Large intestine (tissue), 3 donors: ENCODE data around the gene PTPRN2. TPM values are rescaled to one million over a fixed set of nuclear protein-coding genes. Genes with fewer than 3 reads are reported as not detected.
"Not testable (repeated sequence)": the region's sequence is repeated elsewhere in the genome, so short reads cannot be mapped to it uniquely, and the experiment has no call there.

ENCODE experiments used
- DNase-seq, 2 donors: peaks; one replicate each; pipeline versions ENCODE4 v3.0.0 to v3.0.0-alpha.2; 2013
- H3K27ac ChIP-seq: one replicate; pipeline ENCODE4 v1.5.1; 2013; ENCODE audit warnings: low read length
- H3K27me3 ChIP-seq: 2 replicates; pipeline ENCODE4 v1.6.1; 2013; ENCODE audit warnings: low read length; ENCODE audit not compliant: control insufficient read depth, insufficient read depth
- H3K36me3 ChIP-seq: 2 replicates; pipeline ENCODE4 v1.6.1; 2013; ENCODE audit warnings: low read length; ENCODE audit not compliant: control insufficient read depth, insufficient read depth
- H3K4me1 ChIP-seq: one replicate; pipeline ENCODE4 v1.6.1; 2013; ENCODE audit warnings: low read length; ENCODE audit not compliant: control insufficient read depth, insufficient read depth
- H3K4me3 ChIP-seq: one replicate; pipeline ENCODE4 v1.5.1; 2013; ENCODE audit warnings: low read length
- H3K9me3 ChIP-seq: one replicate; pipeline ENCODE4 v1.6.1; 2013; ENCODE audit warnings: mild to moderate bottlenecking, low read depth, low read length, moderate library complexity; ENCODE audit not compliant: control insufficient read depth
- WGBS: methylation state at CpG from one replicate; pipeline ENCODE4 v1.1.5; 2013; ENCODE audit warnings: low lambda C conversion rate; ENCODE audit not compliant: insufficient coverage; 5-methylcytosine and 5-hydroxymethylcytosine counted together
- polyA plus RNA-seq: library from polyadenylated mRNA; unstranded; fragments of 120-200 nt; gene quantifications from one replicate; pipeline ENCODE4 v1.2.1, GENCODE V29; 2013

The PTPRN2 gene
- polyA plus RNA-seq, 1 donor: 13.4 TPM

- Histone ChIP-seq H3K4me1 (peaks cover 15% of the 10 kb centered on the region), H3K9me3 (no peaks in the 10 kb centered on the region), H3K4me3 (no peak overlapping the region), H3K27me3 (no peaks in the 10 kb centered on the region), H3K36me3 (no peaks in the 10 kb centered on the region), H3K27ac (peak overlapping the region; percentile 50)
- DNase-seq: peak; percentile 62 to 72
- WGBS: no CpG with 5 or more reads among the region's 14 CpGs
Observed at GRCh38 chr7:158431941-158432347, 155.7 kb downstream of the PTPRN2 start.

- Histone ChIP-seq H3K27me3 (no peaks in the 10 kb centered on the region), H3K4me3 (no peak overlapping the region), H3K36me3 (no peaks in the 10 kb centered on the region), H3K27ac (peak overlapping the region; percentile 50), H3K9me3 (no peaks in the 10 kb centered on the region), H3K4me1 (peaks cover 15% of the 10 kb centered on the region)
- no peak for DNase-seq
- no CpG with 5 or more reads among the region's 12 CpGs for WGBS
Observed at GRCh38 chr7:158431055-158431940, 156.3 kb downstream of the PTPRN2 start.

GRCh38 chr7:158430308-158431034 is 157.2 kb downstream of the PTPRN2 start:
- no peaks in the 10 kb centered on the region for H3K9me3 ChIP-seq
- no peak overlapping the region for H3K27ac ChIP-seq
- WGBS: no CpG with 5 or more reads among the region's 22 CpGs
- DNase-seq: no peak
- no peaks in the 10 kb centered on the region for H3K36me3 ChIP-seq
- no peaks in the 10 kb centered on the region for H3K27me3 ChIP-seq
- peaks cover 15% of the 10 kb centered on the region for H3K4me1 ChIP-seq
- no peak overlapping the region for H3K4me3 ChIP-seq

GRCh38 chr7:158428837-158429753 is 158.5 kb downstream of the PTPRN2 start:
- DNase-seq: no peak
- H3K9me3 ChIP-seq: no peaks in the 10 kb centered on the region
- H3K27me3 ChIP-seq: no peaks in the 10 kb centered on the region
- no peak overlapping the region for H3K27ac ChIP-seq
- peaks cover 15% of the 10 kb centered on the region for H3K4me1 ChIP-seq
- H3K36me3 ChIP-seq: no peaks in the 10 kb centered on the region
- H3K4me3 ChIP-seq: no peak overlapping the region
- 70% methylated on average over 2 of the region's 24 CpGs for WGBS

- Histone ChIP-seq H3K9me3 (no peaks in the 10 kb centered on the region), H3K4me3 (no peak overlapping the region), H3K4me1 (peaks cover 15% of the 10 kb centered on the region), H3K27me3 (no peaks in the 10 kb centered on the region), H3K36me3 (no peaks in the 10 kb centered on the region), H3K27ac (no peak overlapping the region)
- WGBS: 100% methylated on average over 1 of the region's 26 CpGs
- no peak for DNase-seq
Observed at GRCh38 chr7:158428131-158428836, 159.3 kb downstream of the PTPRN2 start.

GRCh38 chr7:158425676-158426075 is 161.9 kb downstream of the PTPRN2 start:
- DNase-seq, H3K4me3 ChIP-seq, H3K27ac ChIP-seq, H3K9me3 ChIP-seq, H3K4me1 ChIP-seq, H3K27me3 ChIP-seq, H3K36me3 ChIP-seq: not testable (repeated sequence)
- no CpG with 5 or more reads among the region's 42 CpGs for WGBS

- no CpG with 5 or more reads among the region's 19 CpGs for WGBS
Observed at GRCh38 chr7:158424531-158424930, 163.1 kb downstream of the PTPRN2 start.

GRCh38 chr7:158424011-158424410 is 163.6 kb downstream of the PTPRN2 start:
- Histone ChIP-seq H3K9me3 (no peaks in the 10 kb centered on the region), H3K4me1 (no peaks in the 10 kb centered on the region), H3K4me3 (no peak overlapping the region), H3K27ac (no peak overlapping the region), H3K27me3 (no peaks in the 10 kb centered on the region), H3K36me3 (no peaks in the 10 kb centered on the region)
- WGBS: no CpG with 5 or more reads among the region's 23 CpGs
- DNase-seq: no peak

More at GRCh38 chr7:158424531-158424930, 163.1 kb downstream of the PTPRN2 start:
- no peak for DNase-seq
- Histone ChIP-seq H3K27me3 (no peaks in the 10 kb centered on the region), H3K9me3 (no peaks in the 10 kb centered on the region), H3K4me1 (no peaks in the 10 kb centered on the region), H3K27ac (no peak overlapping the region), H3K36me3 (no peaks in the 10 kb centered on the region), H3K4me3 (no peak overlapping the region)

GRCh38 chr7:158422887-158423560 is 164.6 kb downstream of the PTPRN2 start:
- H3K36me3 ChIP-seq: no peaks in the 10 kb centered on the region
- H3K4me3 ChIP-seq: no peak overlapping the region
- no peaks in the 10 kb centered on the region for H3K27me3 ChIP-seq
- no peak for DNase-seq
- no CpG with 5 or more reads among the region's 15 CpGs for WGBS
- no peaks in the 10 kb centered on the region for H3K9me3 ChIP-seq
- H3K4me1 ChIP-seq: no peaks in the 10 kb centered on the region
- H3K27ac ChIP-seq: no peak overlapping the region
